NB4 (cell line): ENCODE data around the gene SMC1B.

Experiments used
- DNase-seq: peaks from one replicate; pipeline ENCODE4 v3.0.0; 2010; ENCODE audit warnings: low read depth
- H3K4me3 ChIP-seq: one replicate; pipeline ENCODE4 v1.5.1; 2011; ENCODE audit warnings: mild to moderate bottlenecking, low read depth, low read length, moderate library complexity
- MYC ChIP-seq: IDR thresholded peaks from 2 replicates; pipeline ENCODE4 v1.6.1; 2011; ENCODE audit warnings: low read depth, low read length
- POLR2A ChIP-seq: IDR thresholded peaks from 2 replicates; pipeline ENCODE4 v1.6.1; 2011; ENCODE audit warnings: mild to moderate bottlenecking; ENCODE audit not compliant: insufficient read length; ENCODE audit errors: extremely low read depth
- TF ChIP-seq, protein P1 (sequence below): IDR thresholded peaks from 2 replicates; pipeline ENCODE4 v1.6.1; 2011; ENCODE audit warnings: low read depth, low read length
- TF ChIP-seq, protein P2 (sequence below): IDR thresholded peaks from one replicate; pipeline ENCODE4 v1.5.1; 2012; ENCODE audit warnings: low read depth, low read length

SMC1B gene

DNA sequence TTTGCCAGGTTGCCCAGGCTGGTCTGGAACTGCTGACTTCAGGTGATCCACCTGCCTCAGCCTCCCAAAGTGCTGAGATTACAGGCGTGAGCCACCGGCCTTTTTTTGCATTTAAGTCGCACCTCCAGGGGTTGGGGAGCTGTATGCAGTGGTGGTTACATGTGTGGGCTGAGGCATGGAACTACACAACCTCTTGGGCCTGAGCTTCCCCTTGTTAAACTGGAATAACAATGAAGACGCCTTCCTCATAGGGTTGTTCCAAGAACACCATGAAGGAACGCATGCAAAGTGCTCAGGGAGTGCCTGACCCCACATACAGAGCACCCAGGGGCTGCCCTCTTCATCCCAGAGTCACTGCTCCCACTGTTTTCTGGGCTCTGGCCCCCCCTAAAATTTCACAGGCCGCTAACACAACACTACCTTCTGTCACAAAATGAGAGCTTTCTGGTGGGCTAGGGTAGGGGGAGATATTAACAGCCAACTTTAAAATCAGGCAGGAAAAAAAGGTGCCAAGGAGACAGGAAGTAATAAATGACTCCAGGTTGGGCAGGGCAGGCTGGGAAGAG lies 104.9 kb downstream of the SMC1B start:
- H3K4me3 ChIP-seq, result no peak overlapping the region
- TF ChIP-seq MYC, result no peak
- TF ChIP-seq, protein P1, sequence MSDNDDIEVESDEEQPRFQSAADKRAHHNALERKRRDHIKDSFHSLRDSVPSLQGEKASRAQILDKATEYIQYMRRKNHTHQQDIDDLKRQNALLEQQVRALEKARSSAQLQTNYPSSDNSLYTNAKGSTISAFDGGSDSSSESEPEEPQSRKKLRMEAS, result no peak
- no peak for TF ChIP-seq POLR2A
- TF ChIP-seq, protein P2, sequence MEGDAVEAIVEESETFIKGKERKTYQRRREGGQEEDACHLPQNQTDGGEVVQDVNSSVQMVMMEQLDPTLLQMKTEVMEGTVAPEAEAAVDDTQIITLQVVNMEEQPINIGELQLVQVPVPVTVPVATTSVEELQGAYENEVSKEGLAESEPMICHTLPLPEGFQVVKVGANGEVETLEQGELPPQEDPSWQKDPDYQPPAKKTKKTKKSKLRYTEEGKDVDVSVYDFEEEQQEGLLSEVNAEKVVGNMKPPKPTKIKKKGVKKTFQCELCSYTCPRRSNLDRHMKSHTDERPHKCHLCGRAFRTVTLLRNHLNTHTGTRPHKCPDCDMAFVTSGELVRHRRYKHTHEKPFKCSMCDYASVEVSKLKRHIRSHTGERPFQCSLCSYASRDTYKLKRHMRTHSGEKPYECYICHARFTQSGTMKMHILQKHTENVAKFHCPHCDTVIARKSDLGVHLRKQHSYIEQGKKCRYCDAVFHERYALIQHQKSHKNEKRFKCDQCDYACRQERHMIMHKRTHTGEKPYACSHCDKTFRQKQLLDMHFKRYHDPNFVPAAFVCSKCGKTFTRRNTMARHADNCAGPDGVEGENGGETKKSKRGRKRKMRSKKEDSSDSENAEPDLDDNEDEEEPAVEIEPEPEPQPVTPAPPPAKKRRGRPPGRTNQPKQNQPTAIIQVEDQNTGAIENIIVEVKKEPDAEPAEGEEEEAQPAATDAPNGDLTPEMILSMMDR, result no peak
- DNase-seq, result peak; percentile 28

DNA sequence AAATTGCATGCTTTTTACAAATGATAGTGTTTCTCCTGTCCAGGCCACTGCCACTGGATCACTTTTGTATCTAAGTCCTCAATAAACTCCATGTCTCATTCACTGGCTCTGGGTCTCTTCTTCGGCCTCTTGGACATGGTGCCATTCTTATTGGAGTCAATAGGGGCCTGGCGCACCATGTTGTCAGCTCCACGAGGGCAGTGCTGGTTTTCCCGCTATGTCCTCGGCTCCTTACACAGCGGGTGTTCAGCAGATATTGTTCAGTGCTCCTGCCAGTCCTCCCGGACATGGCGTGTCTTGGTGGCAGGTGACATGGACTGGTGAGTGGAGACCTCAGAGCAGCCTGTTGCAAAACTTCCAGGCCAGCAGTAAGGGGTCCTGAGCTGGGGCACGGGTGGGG lies 107.3 kb downstream of the SMC1B start:
- TF ChIP-seq, protein P2, result no peak
- TF ChIP-seq MYC, result no peak
- no peak for TF ChIP-seq POLR2A
- TF ChIP-seq, protein P1, result no peak
- DNase-seq, result no peak
- H3K4me3 ChIP-seq, result no peak overlapping the region

DNA sequence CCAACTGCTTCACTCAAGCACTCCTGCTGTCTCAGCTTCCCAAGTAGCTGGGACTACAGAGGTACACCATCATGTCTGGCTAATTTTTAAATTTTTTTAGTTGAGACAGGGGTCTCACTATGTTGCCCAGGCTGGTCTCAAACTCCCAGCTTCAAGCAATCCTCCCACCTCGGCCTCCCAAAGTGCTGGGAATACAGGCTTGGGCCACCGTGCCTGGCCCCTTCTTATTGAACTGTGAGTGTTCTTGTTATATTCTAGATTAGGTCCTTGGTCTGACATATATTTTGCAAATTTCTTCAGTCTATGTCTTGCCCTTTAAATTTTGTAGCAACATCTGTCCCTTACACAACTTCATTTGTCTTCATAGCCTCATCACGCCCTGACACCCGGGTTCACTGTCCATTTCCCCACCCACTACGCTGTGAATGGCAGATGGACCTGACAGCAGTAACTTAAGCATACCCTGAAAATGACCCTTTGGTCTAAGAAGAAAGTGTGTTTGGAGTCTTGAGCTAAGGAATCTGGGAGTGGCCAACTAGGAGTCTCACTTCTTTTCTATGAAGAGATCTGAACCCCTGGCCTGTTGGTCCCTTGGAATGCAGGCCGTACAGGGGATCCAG lies 107.8 kb downstream of the SMC1B start:
- H3K4me3 ChIP-seq, result no peak overlapping the region
- TF ChIP-seq, protein P2, result no peak
- TF ChIP-seq, protein P1, result no peak
- TF ChIP-seq POLR2A (no peak), MYC (no peak)
- no peak for DNase-seq

DNA sequence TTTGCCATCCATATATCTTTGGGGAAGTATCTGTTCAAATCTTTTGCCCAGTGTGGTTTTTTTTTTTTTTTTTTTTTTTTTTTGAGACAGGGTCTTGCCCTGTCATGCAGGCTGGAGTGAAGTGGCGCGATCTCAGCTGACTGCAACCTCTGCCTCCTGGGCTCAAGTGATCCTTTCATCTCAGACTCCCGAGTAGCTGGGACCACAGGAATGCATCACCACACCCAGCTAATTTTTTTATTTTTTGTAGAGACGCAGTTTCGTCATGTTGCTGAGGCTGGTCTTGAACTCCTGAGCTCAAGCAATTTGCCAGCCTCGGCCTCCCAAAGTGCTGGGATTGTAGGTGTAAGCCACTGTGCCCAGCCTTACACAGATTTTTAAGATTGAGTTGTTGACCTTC lies 108.4 kb downstream of the SMC1B start:
- TF ChIP-seq MYC, result no peak
- TF ChIP-seq POLR2A, result no peak
- TF ChIP-seq, protein P1, result no peak
- TF ChIP-seq, protein P2, result no peak
- H3K4me3 ChIP-seq, result no peak overlapping the region
- DNase-seq, result no peak

DNA sequence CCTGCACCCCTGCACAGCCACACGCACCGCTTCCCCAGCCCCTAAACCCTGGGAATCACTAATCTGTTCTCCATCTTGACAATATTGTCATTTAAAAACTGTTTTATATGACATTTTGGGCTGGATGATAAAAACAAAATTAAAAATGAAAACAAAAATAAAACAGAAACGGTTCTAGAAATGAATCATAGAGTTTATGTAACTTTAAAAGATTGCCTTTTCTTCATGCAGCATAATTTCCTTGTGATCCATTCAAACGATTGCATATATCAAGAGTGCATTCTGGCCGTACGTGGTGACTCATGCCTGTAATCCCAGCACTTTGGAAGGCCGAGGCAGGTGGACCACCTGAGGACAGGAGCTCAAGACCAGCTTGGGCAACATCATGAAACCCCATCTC lies 110.2 kb downstream of the SMC1B start:
- DNase-seq, result no peak
- TF ChIP-seq, protein P2, result no peak
- TF ChIP-seq POLR2A, result no peak
- TF ChIP-seq, protein P1, result no peak
- no peak for TF ChIP-seq MYC
- no peak overlapping the region for H3K4me3 ChIP-seq
